Suprapubic skin (tissue), 4 donors: ENCODE results near the gene CILP2.

ENCODE experiments used
- EP300 ChIP-seq: sonication (generic); formaldehyde crosslinking; IDR thresholded peaks from one replicate; pipeline ENCODE4 v1.6.1; 2017; ENCODE audit warnings: antibody characterized with exemption
- POLR2A ChIP-seq, 2 donors: fragments of 450-650 bp; IDR thresholded peaks; one replicate each; pipeline ENCODE4 v1.6.1; 2017; ENCODE audit warnings: antibody characterized with exemption in 2 of 2, mild to moderate bottlenecking in 2 of 2, moderate library complexity in 2 of 2
- POLR2AphosphoS5 ChIP-seq, 3 donors: sonication (generic); formaldehyde crosslinking; IDR thresholded peaks; one replicate each; pipeline ENCODE4 v1.6.1; 2017; ENCODE audit warnings: antibody characterized with exemption in 3 of 3
- TF ChIP-seq, protein P1 (sequence below), 2 donors: fragments of 200-600 bp in 1 of 2; fragments of 450-650 bp in 1 of 2; sonication (generic) in 1 of 2; IDR thresholded peaks; one replicate each; pipeline ENCODE4 v1.5.1; 2016 to 2019; ENCODE audit warnings: antibody characterized with exemption in 2 of 2, mild to moderate bottlenecking in 1 of 2, moderate library complexity in 1 of 2

DNA sequence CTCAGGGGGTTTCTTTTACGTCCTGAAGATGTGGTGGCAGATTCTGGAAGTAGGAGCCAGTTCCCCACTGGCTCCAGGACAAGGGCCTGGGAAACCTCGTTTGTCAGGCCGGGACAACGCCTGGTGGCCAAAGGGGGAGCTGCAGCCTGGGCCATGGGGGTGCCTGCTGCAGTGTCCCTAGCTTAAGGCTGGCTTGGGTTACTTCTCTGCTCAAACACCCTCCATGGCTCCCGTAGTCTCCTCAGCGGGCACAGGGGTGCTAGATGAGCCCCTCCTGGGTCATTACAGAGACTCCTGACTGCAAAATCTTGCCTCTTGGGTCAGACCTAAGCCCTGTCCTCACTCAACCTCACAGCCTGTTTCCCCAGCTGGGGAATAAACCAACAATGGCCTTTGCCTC, 14.7 kb downstream of the CILP2 start:
- TF ChIP-seq, protein P1, sequence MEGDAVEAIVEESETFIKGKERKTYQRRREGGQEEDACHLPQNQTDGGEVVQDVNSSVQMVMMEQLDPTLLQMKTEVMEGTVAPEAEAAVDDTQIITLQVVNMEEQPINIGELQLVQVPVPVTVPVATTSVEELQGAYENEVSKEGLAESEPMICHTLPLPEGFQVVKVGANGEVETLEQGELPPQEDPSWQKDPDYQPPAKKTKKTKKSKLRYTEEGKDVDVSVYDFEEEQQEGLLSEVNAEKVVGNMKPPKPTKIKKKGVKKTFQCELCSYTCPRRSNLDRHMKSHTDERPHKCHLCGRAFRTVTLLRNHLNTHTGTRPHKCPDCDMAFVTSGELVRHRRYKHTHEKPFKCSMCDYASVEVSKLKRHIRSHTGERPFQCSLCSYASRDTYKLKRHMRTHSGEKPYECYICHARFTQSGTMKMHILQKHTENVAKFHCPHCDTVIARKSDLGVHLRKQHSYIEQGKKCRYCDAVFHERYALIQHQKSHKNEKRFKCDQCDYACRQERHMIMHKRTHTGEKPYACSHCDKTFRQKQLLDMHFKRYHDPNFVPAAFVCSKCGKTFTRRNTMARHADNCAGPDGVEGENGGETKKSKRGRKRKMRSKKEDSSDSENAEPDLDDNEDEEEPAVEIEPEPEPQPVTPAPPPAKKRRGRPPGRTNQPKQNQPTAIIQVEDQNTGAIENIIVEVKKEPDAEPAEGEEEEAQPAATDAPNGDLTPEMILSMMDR (IDR thresholded peaks at IDR 0.05) = peak in 1 of 2 donors; percentile 72
- TF ChIP-seq POLR2A (IDR thresholded peaks at IDR 0.05) (no peak), POLR2AphosphoS5 (IDR thresholded peaks at IDR 0.05) (no peak), EP300 (no peak)
